LHCN-M2 (cell line): ENCODE measurements around the gene ZNF473. TPM values are rescaled to one million over a fixed set of nuclear protein-coding genes. Genes with fewer than 3 reads are reported as not detected.

Experiments
- DNase-seq: peaks from one replicate; pipeline ENCODE4 v3.0.0-alpha.2; 2012; ENCODE audit warnings: low read depth
- polyA plus RNA-seq: library from polyadenylated mRNA; unstranded; fragments of >200 nt; gene quantifications from one replicate; pipeline ENCODE4 v1.2.1, GENCODE V29; 2012; ENCODE audit warnings: missing spikeins
- total RNA-seq: library from RNA; depleted of rRNA; stranded (reverse); fragments of >200 nt; gene quantifications from 2 replicates; pipeline ENCODE4 v1.2.3, GENCODE V29; 2014; rRNA removed

Gene ZNF473
- 11.2 and 12.0 TPM in 2 replicates for total RNA-seq
- 3.6 TPM for polyA plus RNA-seq

GRCh38 chr19:50025794-50026549 is at the start of gene ZNF473:
TSS of gene ZNF473 (plus strand) at chr19:50026005. CDS start at chr19:50031083, 5,078 bp downstream.
- peak; percentile 95 for DNase-seq

GRCh38 chr19:49976496-49976895 is 49.3 kb upstream of the ZNF473 start:
- no peak for DNase-seq

- DNase-seq = no peak
Measured at GRCh38 chr19:49977076-49977475, 48.7 kb upstream of the ZNF473 start.

GRCh38 chr19:49977881-49978280 is 47.9 kb upstream of the ZNF473 start:
- DNase-seq = no peak

GRCh38 chr19:49978324-49978723 is 47.5 kb upstream of the ZNF473 start:
- DNase-seq = no peak

- DNase-seq = no peak
Measured at GRCh38 chr19:49981603-49982593, 43.9 kb upstream of the ZNF473 start.

- peak; percentile 29 for DNase-seq
Measured at GRCh38 chr19:49983645-49984229, 42.1 kb upstream of the ZNF473 start.

- DNase-seq = no peak
Measured at GRCh38 chr19:49984491-49984890, 41.3 kb upstream of the ZNF473 start.

GRCh38 chr19:49985871-49986270 is 39.9 kb upstream of the ZNF473 start:
- DNase-seq = no peak

GRCh38 chr19:49986354-49986753 is 39.5 kb upstream of the ZNF473 start:
- no peak for DNase-seq

- peak; percentile 89 for DNase-seq
Measured at GRCh38 chr19:49987159-49987698, 38.6 kb upstream of the ZNF473 start.

GRCh38 chr19:49988007-49988406 is 37.8 kb upstream of the ZNF473 start:
- no peak for DNase-seq

GRCh38 chr19:49988433-49988832 is 37.4 kb upstream of the ZNF473 start:
- peak; percentile 24 for DNase-seq

- DNase-seq = peak; percentile 17
Measured at GRCh38 chr19:49997709-49998108, 28.1 kb upstream of the ZNF473 start.

- no peak for DNase-seq
Measured at GRCh38 chr19:49999371-50000010, 26.3 kb upstream of the ZNF473 start.

GRCh38 chr19:50000038-50000840 is 25.6 kb upstream of the ZNF473 start:
- no peak for DNase-seq

GRCh38 chr19:50000841-50001557 is 24.8 kb upstream of the ZNF473 start:
- DNase-seq = no peak

- DNase-seq = no peak
Measured at GRCh38 chr19:50001775-50002174, 24.0 kb upstream of the ZNF473 start.

GRCh38 chr19:50002386-50002960 is 23.3 kb upstream of the ZNF473 start:
- DNase-seq = no peak
